Erythroblast (primary cell): ENCODE results near the gene TNIP1.

ENCODE experiments used
- GATA1 ChIP-seq: IDR thresholded peaks from 2 replicates; pipeline ENCODE4 v1.6.1; 2011; ENCODE audit warnings: low read depth, mild to moderate bottlenecking, control low read depth, low read length, moderate library complexity
- POLR2A ChIP-seq: IDR thresholded peaks from 2 replicates; pipeline ENCODE4 v1.6.1; 2011; ENCODE audit warnings: mild to moderate bottlenecking, low read length

- TF ChIP-seq POLR2A (no peak), GATA1 (no peak)
Measured at GRCh38 chr5:151092762-151093161, 11.9 kb upstream of the TNIP1 start.
